Mammary epithelial cell (primary cell): ENCODE results near the gene HSPB1.

Source experiments
- EZH2 ChIP-seq: IDR thresholded peaks from 2 replicates; pipeline ENCODE4 v1.6.1; 2012; ENCODE audit warnings: low read length, inconsistent platforms, borderline replicate concordance
- TF ChIP-seq, protein P1 (sequence below), 2 donors: IDR thresholded peaks in 1 of 2; conservative IDR thresholded peaks in 1 of 2; 2 replicates each; pipeline ENCODE4 v1.5.1; 2011 to 2012; ENCODE audit warnings: inconsistent platforms in 2 of 2, low read length in 2 of 2, mild to moderate bottlenecking in 2 of 2, control low read depth in 1 of 2, low read depth in 1 of 2; ENCODE audit not compliant: insufficient read depth in 1 of 2; ENCODE audit errors: extremely low read depth in 1 of 2

DNA sequence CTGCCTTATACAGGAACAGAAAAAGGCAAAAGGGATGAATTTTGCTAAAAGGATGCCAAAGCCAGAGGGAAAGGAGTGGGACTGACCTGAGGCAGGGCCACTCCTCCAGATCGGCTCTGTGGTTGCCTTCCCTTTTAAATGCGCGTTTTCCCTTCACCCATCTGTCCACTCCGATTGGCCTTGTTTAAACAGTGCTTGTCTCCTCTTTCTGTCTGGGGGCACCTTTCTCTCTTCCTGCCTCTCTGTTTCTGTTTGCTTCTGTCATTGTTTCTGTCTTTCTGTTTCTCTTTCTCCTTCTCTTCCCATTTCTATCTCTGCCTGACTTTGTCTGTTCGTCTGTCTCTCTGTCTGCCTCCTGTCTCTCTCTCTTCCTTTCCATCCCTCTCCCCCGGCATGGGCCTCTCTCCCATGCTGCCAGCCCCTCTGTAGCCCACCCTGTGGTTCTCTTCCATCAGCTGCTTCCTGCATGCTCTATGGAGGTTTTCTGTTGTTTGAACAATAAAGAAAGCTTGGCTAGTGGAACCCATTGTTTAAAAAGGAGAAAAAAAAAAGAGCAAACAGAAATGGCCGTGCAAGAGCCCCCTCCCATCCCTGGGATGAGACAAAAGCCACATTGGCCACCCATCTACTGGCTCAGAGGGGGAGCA, 29.5 kb upstream of the HSPB1 start:
- TF ChIP-seq, protein P1, sequence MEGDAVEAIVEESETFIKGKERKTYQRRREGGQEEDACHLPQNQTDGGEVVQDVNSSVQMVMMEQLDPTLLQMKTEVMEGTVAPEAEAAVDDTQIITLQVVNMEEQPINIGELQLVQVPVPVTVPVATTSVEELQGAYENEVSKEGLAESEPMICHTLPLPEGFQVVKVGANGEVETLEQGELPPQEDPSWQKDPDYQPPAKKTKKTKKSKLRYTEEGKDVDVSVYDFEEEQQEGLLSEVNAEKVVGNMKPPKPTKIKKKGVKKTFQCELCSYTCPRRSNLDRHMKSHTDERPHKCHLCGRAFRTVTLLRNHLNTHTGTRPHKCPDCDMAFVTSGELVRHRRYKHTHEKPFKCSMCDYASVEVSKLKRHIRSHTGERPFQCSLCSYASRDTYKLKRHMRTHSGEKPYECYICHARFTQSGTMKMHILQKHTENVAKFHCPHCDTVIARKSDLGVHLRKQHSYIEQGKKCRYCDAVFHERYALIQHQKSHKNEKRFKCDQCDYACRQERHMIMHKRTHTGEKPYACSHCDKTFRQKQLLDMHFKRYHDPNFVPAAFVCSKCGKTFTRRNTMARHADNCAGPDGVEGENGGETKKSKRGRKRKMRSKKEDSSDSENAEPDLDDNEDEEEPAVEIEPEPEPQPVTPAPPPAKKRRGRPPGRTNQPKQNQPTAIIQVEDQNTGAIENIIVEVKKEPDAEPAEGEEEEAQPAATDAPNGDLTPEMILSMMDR (conservative IDR thresholded peaks at IDR 0.05 in 1 of 2, IDR thresholded peaks at IDR 0.05 in 1 of 2; ENCODE audit: extremely low read depth in 1 of 2, insufficient read depth in 1 of 2, low read depth in 1 of 2, low read length in 2 of 2), result no peak
- TF ChIP-seq EZH2, result no peak
